HepG2 (cell line): ENCODE results near the gene CACNA1C.

Source experiments
- EP300 ChIP-seq, 3 experiments: sonication (generic) in 1 of 3; formaldehyde crosslinking in 1 of 3; IDR thresholded peaks; 2 replicates each; pipeline versions ENCODE4 v1.5.1 to v1.6.1; 2011 to 2020; ENCODE audit warnings: low read depth in 2 of 3, low read length in 2 of 3, borderline replicate concordance in 1 of 3, improper control_type of control experiment in 1 of 3, mild to moderate bottlenecking in 1 of 3, missing genetic modification reagents in 1 of 3, moderate library complexity in 1 of 3
- RFX1 ChIP-seq: fragments of 450-650 bp; IDR thresholded peaks from 2 replicates; pipeline ENCODE4 v1.6.1; 2017
- SALL1 ChIP-seq: sonication (generic); formaldehyde crosslinking; IDR thresholded peaks from 2 replicates; pipeline ENCODE4 v1.8.0; 2022; ENCODE audit warnings: mild to moderate bottlenecking, missing genetic modification reagents
- XRCC5 ChIP-seq: fragments of 200-400 bp; formaldehyde crosslinking; optimal IDR thresholded peaks from 2 replicates; pipeline ENCODE3; 2017; ENCODE audit warnings: mild to moderate bottlenecking, low read length
- ZBTB7B ChIP-seq: sonication (generic); formaldehyde crosslinking; IDR thresholded peaks from 2 replicates; pipeline ENCODE4 v1.4.0; 2020; ENCODE audit warnings: missing genetic modification reagents
- ZFX ChIP-seq: sonication (generic); formaldehyde crosslinking; IDR thresholded peaks from 2 replicates; pipeline ENCODE4 v1.4.0; 2020; ENCODE audit warnings: mild to moderate bottlenecking, low read depth, missing genetic modification reagents, moderate library complexity
- ZNF121 ChIP-seq: sonication (generic); formaldehyde crosslinking; IDR thresholded peaks from 2 replicates; pipeline ENCODE4 v1.5.0; 2020; ENCODE audit warnings: mild to moderate bottlenecking, missing genetic modification reagents
- ZNF546 ChIP-seq: sonication (generic); formaldehyde crosslinking; conservative IDR thresholded peaks from 2 replicates; pipeline ENCODE4 v1.8.1; 2023; ENCODE audit warnings: mild to moderate bottlenecking, missing genetic modification reagents
- ZNF563 ChIP-seq: sonication (generic); formaldehyde crosslinking; IDR thresholded peaks from 2 replicates; pipeline ENCODE4 v1.8.0; 2022; ENCODE audit warnings: mild to moderate bottlenecking, moderate library complexity, missing genetic modification reagents
- TF ChIP-seq, protein P1 (sequence below): sonication (generic); formaldehyde crosslinking; IDR thresholded peaks from 2 replicates; pipeline ENCODE4 v1.5.0; 2020; ENCODE audit warnings: mild to moderate bottlenecking, missing genetic modification reagents, moderate library complexity
- TF ChIP-seq, protein P2 (sequence below): sonication (generic); formaldehyde crosslinking; conservative IDR thresholded peaks from 2 replicates; pipeline ENCODE4 v1.4.0; 2020; ENCODE audit warnings: missing genetic modification reagents

DNA sequence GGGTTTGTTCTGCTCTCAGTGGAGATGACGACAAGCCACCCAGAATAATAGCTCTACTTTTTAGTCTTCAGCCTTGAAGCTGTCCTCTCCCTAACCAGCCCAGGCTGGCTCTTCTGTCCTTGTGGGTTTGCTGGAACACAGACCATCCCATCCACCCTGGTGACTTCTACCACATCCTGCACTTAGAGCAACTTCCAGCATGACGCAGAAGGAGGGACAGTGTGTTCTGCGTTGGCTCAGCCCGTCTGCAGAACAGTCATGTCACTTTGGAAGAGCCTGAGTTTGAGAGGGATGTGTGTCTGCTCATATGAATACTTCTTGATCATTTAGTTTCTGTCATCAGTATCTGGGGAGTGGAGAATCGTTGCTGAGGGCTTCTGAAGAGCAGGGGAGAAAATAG, 198.0 kb downstream of the CACNA1C start:
- TF ChIP-seq SALL1 (CRISPR knock-in tag) (no peak), ZNF563 (no peak), ZNF546 (CRISPR knock-in tag) (no peak), RFX1 (no peak), ZNF121 (CRISPR knock-in tag) (no peak), ZFX (no peak), XRCC5 (no peak), ZBTB7B (CRISPR knock-in tag) (no peak), EP300 (IDR thresholded peaks at IDR 0.05; ENCODE audit: low read depth in 2 of 2, low read length in 2 of 2) (no peak), EP300 (CRISPR knock-in tag; IDR thresholded peaks at IDR 0.05; ENCODE audit: borderline replicate concordance) (no peak)
- TF ChIP-seq, protein P1, sequence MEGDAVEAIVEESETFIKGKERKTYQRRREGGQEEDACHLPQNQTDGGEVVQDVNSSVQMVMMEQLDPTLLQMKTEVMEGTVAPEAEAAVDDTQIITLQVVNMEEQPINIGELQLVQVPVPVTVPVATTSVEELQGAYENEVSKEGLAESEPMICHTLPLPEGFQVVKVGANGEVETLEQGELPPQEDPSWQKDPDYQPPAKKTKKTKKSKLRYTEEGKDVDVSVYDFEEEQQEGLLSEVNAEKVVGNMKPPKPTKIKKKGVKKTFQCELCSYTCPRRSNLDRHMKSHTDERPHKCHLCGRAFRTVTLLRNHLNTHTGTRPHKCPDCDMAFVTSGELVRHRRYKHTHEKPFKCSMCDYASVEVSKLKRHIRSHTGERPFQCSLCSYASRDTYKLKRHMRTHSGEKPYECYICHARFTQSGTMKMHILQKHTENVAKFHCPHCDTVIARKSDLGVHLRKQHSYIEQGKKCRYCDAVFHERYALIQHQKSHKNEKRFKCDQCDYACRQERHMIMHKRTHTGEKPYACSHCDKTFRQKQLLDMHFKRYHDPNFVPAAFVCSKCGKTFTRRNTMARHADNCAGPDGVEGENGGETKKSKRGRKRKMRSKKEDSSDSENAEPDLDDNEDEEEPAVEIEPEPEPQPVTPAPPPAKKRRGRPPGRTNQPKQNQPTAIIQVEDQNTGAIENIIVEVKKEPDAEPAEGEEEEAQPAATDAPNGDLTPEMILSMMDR (CRISPR knock-in tag), result no peak
- TF ChIP-seq, protein P2, sequence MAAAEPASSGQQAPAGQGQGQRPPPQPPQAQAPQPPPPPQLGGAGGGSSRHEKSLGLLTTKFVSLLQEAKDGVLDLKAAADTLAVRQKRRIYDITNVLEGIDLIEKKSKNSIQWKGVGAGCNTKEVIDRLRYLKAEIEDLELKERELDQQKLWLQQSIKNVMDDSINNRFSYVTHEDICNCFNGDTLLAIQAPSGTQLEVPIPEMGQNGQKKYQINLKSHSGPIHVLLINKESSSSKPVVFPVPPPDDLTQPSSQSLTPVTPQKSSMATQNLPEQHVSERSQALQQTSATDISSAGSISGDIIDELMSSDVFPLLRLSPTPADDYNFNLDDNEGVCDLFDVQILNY (CRISPR knock-in tag), result no peak
